Upper lobe of left lung (tissue), 6 donors: ENCODE data around the gene IFITM2. TPM values are rescaled to one million over a fixed set of nuclear protein-coding genes. Genes with fewer than 3 reads are reported as not detected.
"Not testable (repeated sequence)": the region's sequence is repeated elsewhere in the genome, so short reads cannot be mapped to it uniquely, and the experiment has no call there.

Experiments used
- ATAC-seq, 2 donors: fragments of 200-7000 bp; cut with Tn5 transposase; one replicate each; pipeline ENCODE4 v1.9.1; 2022; ENCODE audit warnings: mild to moderate bottlenecking in 2 of 2, moderate library complexity in 2 of 2; ENCODE audit not compliant: low FRiP score in 2 of 2
- DNase-seq, 2 donors: peaks; one replicate each; pipeline ENCODE4 v3.0.0-alpha.2; 2019 to 2020
- H3K27ac ChIP-seq, 4 donors: fragments of 200-600 bp; sonication (generic); one replicate each; pipeline ENCODE4 v1.5.1; 2016 to 2019
- H3K27me3 ChIP-seq, 4 donors: fragments of 200-600 bp; sonication (generic); one replicate each; pipeline ENCODE4 v1.5.1; 2017 to 2019
- H3K36me3 ChIP-seq, 4 donors: fragments of 200-600 bp; sonication (generic); one replicate each; pipeline ENCODE4 v1.5.1; 2016 to 2019
- H3K4me1 ChIP-seq, 4 donors: fragments of 200-600 bp; sonication (generic); one replicate each; pipeline ENCODE4 v1.5.1; 2018 to 2019
- H3K4me3 ChIP-seq, 4 donors: fragments of 200-600 bp; sonication (generic); one replicate each; pipeline ENCODE4 v1.5.1; 2017 to 2019; ENCODE audit warnings: mild to moderate bottlenecking in 2 of 4, moderate library complexity in 1 of 4
- H3K9me3 ChIP-seq, 4 donors: fragments of 200-600 bp; sonication (generic); one replicate each; pipeline ENCODE4 v1.5.1; 2018 to 2019
- EP300 ChIP-seq, 4 donors: sonication (generic); formaldehyde crosslinking; IDR thresholded peaks; one replicate each; pipeline ENCODE4 v1.5.1; 2017; ENCODE audit warnings: antibody characterized with exemption in 4 of 4, control low read depth in 2 of 4
- POLR2A ChIP-seq, 4 donors: fragments of 450-650 bp; IDR thresholded peaks; one replicate each; pipeline ENCODE4 v1.5.1; 2016 to 2017; ENCODE audit warnings: antibody characterized with exemption in 4 of 4, mild to moderate bottlenecking in 2 of 4
- POLR2AphosphoS5 ChIP-seq, 2 donors: sonication (generic); formaldehyde crosslinking; IDR thresholded peaks; one replicate each; pipeline ENCODE4 v1.5.1; 2017; ENCODE audit warnings: antibody characterized with exemption in 2 of 2
- WGBS, 2 donors: methylation state at CpG; one replicate each; pipeline ENCODE4 v1.1.5; 2017 to 2018; 5-methylcytosine and 5-hydroxymethylcytosine counted together
- total RNA-seq, 6 donors: library from RNA; depleted of rRNA in 4 of 6; stranded (reverse); fragments of >200 nt in 4 of 6; gene quantifications; one replicate each; pipeline versions ENCODE4 v1.1.0 to v1.2.1, GENCODE V29; 2016 to 2021
- TF ChIP-seq, protein P1 (sequence below), 6 experiments: fragments of 450-650 bp in 4 of 6; fragments of 200-600 bp in 2 of 6; sonication (generic) in 2 of 6; IDR thresholded peaks; one replicate each; pipeline ENCODE4 v1.5.1; 2016 to 2019; ENCODE audit warnings: antibody characterized with exemption in 6 of 6
- donor health status: DM: no; HTN: no; CAD: no; lungs with moderate emphysema.
- donor health status: DM: no; HTN: yes; CAD: no; lungs with severe emphysema.

IFITM2 gene
- total RNA-seq, 6 donors from 2014 or later: 113 to 704 (median 271) TPM

DNA sequence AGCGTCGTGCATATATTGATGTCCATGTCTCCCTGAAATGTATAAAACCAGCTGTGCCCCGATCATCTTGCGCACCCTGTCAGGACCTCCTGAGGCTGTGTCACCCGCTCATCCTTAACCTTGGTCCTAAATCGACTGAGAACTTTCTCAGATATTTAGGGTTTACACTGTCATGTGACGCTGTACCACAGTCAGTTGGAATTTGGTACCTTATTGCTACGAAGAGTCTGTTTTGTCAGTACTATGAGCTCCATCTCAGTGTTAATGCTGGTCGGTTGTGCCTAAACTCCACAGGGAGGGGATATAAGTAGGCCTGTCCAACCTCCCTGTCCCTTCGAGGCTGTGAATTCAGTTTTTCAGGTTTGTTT, 1.8 kb upstream of the IFITM2 start:
- Histone ChIP-seq H3K4me1 (peaks cover 25 to 43% (median 34%) of the 10 kb centered on the region in 4 donors), H3K4me3 (no peak overlapping the region), H3K27me3 (no peaks in the 10 kb centered on the region), H3K36me3 (no peaks in the 10 kb centered on the region), H3K27ac (peak overlapping the region in 3 of 4 donors; percentile 89 to 94 (median 92)), H3K9me3 (no peaks in the 10 kb centered on the region)
- DNase-seq (no peak), ATAC-seq (no peak)
- TF ChIP-seq EP300 (IDR thresholded peaks at IDR 0.05) (no peak), POLR2A (IDR thresholded peaks at IDR 0.05) (no peak), POLR2AphosphoS5 (IDR thresholded peaks at IDR 0.05) (no peak)
- TF ChIP-seq, protein P1, sequence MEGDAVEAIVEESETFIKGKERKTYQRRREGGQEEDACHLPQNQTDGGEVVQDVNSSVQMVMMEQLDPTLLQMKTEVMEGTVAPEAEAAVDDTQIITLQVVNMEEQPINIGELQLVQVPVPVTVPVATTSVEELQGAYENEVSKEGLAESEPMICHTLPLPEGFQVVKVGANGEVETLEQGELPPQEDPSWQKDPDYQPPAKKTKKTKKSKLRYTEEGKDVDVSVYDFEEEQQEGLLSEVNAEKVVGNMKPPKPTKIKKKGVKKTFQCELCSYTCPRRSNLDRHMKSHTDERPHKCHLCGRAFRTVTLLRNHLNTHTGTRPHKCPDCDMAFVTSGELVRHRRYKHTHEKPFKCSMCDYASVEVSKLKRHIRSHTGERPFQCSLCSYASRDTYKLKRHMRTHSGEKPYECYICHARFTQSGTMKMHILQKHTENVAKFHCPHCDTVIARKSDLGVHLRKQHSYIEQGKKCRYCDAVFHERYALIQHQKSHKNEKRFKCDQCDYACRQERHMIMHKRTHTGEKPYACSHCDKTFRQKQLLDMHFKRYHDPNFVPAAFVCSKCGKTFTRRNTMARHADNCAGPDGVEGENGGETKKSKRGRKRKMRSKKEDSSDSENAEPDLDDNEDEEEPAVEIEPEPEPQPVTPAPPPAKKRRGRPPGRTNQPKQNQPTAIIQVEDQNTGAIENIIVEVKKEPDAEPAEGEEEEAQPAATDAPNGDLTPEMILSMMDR (IDR thresholded peaks at IDR 0.05): no peak
- WGBS, 2 donors: 90 to 95% methylated on average over 10 of the region's 10 CpGs

DNA sequence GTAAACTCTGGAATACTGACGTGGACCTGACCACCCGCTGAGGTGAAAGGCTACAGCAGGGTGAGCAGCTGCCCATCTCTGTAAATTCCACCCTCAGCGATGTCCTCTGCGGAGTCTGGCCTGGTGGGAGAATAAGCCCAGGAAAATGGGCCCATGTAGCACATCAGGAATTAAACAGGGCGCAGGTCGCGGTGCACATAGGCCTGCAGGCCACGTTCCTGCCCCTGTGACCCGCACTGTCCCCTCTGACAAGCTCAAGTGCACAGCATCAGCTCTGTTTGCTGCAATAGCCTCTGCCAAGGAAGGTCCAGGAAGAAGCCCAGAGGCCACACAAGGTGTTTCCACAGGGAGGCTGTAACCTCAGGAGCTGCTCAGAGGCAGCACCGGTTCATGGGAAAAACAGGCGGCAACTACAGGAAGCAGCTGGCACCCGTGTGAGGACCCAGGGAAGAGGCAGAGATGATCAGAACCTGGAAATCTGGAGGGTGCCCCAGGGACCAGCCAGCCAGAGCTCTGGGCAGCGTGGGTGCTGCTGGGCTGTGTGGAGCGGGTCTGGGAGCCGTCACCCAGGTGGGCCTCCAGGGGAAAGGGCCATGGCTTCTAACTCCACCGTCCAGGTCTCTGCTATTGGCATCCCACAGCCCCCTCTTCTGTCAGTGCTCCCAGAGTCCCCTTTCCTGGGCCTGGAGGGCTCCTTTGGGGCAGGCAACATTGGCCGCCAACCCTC, 808 bp upstream of the IFITM2 start:
- Histone ChIP-seq H3K27ac (peak overlapping the region; percentile 89 to 94 (median 92)), H3K9me3 (no peaks in the 10 kb centered on the region), H3K4me1 (peaks cover 27 to 45% (median 36%) of the 10 kb centered on the region in 4 donors), H3K36me3 (no peaks in the 10 kb centered on the region), H3K27me3 (no peaks in the 10 kb centered on the region), H3K4me3 (peak overlapping the region in 1 of 4 donors; percentile 69)
- no peak for ATAC-seq
- 89 to 94% methylated on average over 10 to 17 of the region's 17 CpGs for WGBS, 2 donors
- TF ChIP-seq POLR2AphosphoS5 (IDR thresholded peaks at IDR 0.05) (no peak), EP300 (IDR thresholded peaks at IDR 0.05) (no peak), POLR2A (IDR thresholded peaks at IDR 0.05) (no peak)
- TF ChIP-seq, protein P1 (IDR thresholded peaks at IDR 0.05): no peak
- DNase-seq: no peak

DNA sequence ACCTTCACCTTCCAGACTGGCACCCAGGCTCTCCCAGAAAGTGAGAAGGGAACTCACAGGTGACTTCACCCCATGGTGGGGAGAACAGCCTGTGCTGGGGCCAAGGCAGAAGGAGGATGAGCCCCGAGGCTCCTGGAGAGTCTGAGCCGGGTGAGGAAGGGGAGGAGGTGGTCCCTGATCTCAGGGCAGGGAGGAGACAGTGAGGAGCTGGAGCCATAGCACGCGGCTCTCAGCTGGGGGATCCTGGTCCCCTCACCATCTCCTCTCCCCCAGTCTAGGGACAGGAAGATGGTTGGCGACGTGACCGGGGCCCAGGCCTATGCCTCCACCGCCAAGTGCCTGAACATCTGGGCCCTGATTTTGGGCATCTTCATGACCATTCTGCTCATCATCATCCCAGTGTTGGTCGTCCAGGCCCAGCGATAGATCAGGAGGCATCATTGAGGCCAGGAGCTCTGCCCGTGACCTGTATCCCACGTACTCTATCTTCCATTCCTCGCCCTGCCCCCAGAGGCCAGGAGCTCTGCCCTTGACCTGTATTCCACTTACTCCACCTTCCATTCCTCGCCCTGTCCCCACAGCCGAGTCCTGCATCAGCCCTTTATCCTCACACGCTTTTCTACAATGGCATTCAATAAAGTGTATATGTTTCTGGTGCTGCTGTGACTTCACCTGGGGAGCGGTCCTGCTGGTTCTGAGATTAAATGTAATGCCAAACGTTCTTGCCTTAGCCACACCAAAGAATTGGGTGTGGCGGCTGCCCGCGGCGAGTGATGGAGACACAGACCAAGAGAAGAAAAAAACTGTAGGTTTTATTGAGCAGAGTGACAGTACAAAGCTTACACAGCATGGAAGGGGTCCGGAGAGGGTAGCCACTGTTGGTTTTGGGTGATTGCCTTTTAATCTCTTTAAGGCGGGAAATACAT, 1.4 kb downstream of the IFITM2 start:
- H3K27ac ChIP-seq: peak overlapping the region; percentile 89 to 94 (median 92)
- H3K36me3 ChIP-seq, H3K27me3 ChIP-seq, DNase-seq, H3K9me3 ChIP-seq: not testable (repeated sequence)
- peak overlapping the region; percentile 40 to 69 (median 55) for H3K4me3 ChIP-seq
- peak in 1 of 2 donors; percentile 0 for ATAC-seq
- whole genome bisulfite sequencing, 2 donors: 38 to 41% methylated on average over 24 of the region's 24 CpGs
- peak in 1 of 4 donors; percentile 29 for TF ChIP-seq POLR2A (IDR thresholded peaks at IDR 0.05)
- TF ChIP-seq POLR2AphosphoS5 (IDR thresholded peaks at IDR 0.05): peak in 1 of 2 donors; percentile 28
- peaks cover 46 to 66% (median 56%) of the 10 kb centered on the region in 4 donors for H3K4me1 ChIP-seq

DNA sequence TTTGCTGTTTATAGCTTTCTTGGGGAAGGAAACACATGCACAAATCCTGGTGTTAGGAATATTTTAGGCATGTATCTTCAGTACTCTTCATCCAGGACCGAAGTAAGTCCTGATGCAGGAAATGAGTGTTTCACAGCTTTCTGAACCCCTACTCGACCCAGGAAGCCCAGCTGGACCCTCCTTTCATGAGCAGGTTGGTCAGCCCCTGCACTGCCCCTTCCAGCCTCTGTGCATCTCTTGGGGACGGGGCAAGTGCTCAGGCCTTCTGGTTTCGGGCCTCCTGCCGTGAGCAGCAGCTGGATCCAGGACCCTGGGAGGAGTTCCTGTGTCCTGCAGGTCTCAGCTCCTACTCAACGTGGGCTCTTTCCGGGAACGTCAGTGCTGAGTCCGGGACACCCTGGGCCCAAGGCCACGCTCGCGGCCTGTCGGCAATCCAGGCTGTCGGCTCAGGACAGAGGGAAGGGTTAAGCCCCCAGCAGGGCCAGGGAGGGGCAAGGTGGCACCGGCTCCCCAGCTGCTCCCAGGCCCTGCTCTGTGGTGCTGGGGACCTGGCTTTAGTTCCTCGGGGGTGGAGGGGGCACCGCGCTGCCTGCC, 2.5 kb downstream of the IFITM2 start:
- peak in 1 of 2 donors; percentile 2 for ATAC-seq

DNA sequence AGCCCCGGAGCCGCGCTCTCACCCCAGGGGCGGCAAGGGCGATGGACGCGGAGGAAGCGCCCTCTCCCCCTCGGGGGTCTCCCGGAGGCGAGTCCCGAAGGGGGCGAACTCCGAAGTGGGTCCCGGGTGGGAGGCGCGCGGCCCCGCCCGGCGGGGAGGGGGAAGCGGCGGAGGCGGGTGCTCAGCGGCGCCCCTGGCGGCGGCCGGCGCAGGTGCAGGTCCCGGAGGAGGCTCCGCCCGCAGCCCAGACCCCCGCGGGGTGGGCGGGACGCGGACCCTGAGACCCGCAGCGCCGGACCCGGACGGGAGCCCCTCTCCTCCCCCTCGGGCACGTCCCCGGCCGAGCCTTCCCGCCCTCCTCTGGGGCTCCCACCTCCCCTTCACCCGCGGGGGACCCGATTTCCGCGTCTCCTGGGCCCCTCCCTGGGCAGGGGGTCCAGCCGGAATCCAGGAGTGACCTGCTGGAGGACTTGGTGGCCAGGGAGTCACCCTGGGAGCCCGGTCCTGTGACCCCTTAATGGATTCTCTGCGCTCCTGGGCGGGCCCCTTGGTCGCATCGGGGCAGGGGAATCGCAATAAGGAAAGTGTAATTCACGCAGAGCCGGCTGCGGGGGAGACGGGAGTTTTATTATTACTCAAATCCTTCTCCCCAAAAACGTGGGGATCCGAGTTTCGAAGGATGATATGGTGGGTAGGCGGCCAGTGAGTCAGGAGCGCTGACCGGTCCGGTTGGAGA, 3.6 kb downstream of the IFITM2 start:
- not testable (repeated sequence) for H3K9me3 ChIP-seq, H3K27me3 ChIP-seq, H3K36me3 ChIP-seq, DNase-seq
- H3K4me3 ChIP-seq: peak overlapping the region in 3 of 4 donors; percentile 28 to 41 (median 39)
- H3K4me1 ChIP-seq: peaks cover 47 to 71% (median 55%) of the 10 kb centered on the region in 4 donors
- peak; percentile 64 to 87 for ATAC-seq
- 7 to 60% methylated on average over 2 to 12 of the region's 71 CpGs for WGBS, 2 donors
- peak overlapping the region in 3 of 4 donors; percentile 94 to 97 (median 95) for H3K27ac ChIP-seq

More for the DNA sequence above, 2.5 kb downstream of the IFITM2 start:
- TF ChIP-seq POLR2A (IDR thresholded peaks at IDR 0.05): peak in 1 of 4 donors; percentile 22
- TF ChIP-seq, protein P1 (IDR thresholded peaks at IDR 0.05): peak in 3 of 6 experiments; percentile 18 to 47 (median 23)
- 3 to 15% methylated on average over 2 to 4 of the region's 18 CpGs for WGBS, 2 donors
- Histone ChIP-seq H3K4me1 (peaks cover 48 to 68% (median 53%) of the 10 kb centered on the region in 4 donors), H3K4me3 (peak overlapping the region; percentile 40 to 69 (median 55)), H3K27ac (peak overlapping the region; percentile 89 to 94 (median 92))
- H3K9me3 ChIP-seq, H3K36me3 ChIP-seq, DNase-seq, H3K27me3 ChIP-seq: not testable (repeated sequence)
